CD14-positive monocyte (primary cell): Measurements from ENCODE around the gene DUSP1. TPM values are rescaled to one million over a fixed set of nuclear protein-coding genes. Genes with fewer than 3 reads are reported as not detected.
"Not testable (repeated sequence)": the region's sequence is repeated elsewhere in the genome, so short reads cannot be mapped to it uniquely, and the experiment has no call there.

Source experiments
- DNase-seq, 3 donors: peaks; one replicate each; pipeline ENCODE4 v3.0.0-alpha.2; 2011 to 2022
- H2AFZ ChIP-seq: 2 replicates; pipeline ENCODE4 v1.6.0; 2012; ENCODE audit warnings: mild to moderate bottlenecking, low read depth, low read length, inconsistent platforms; ENCODE audit not compliant: insufficient read depth, poor library complexity, severe bottlenecking
- H3K27ac ChIP-seq, 2 donors: 1 replicate in 1 of 2; 2 replicates in 1 of 2; pipeline ENCODE4 v1.5.1; 2012 to 2013; ENCODE audit warnings: low read length in 2 of 2, control low read depth in 1 of 2, inconsistent platforms in 1 of 2, low read depth in 1 of 2, mild to moderate bottlenecking in 1 of 2
- H3K27me3 ChIP-seq, 2 donors: one replicate each; pipeline versions ENCODE4 v1.6.0 to v1.6.1; 2011 to 2013; ENCODE audit warnings: low read length in 2 of 2; ENCODE audit not compliant: control insufficient read depth in 2 of 2, insufficient read depth in 2 of 2
- H3K36me3 ChIP-seq, 2 donors: replicated peaks in 1 of 2; 1 replicate in 1 of 2; 2 replicates in 1 of 2; pipeline versions ENCODE4 v1.5.1 to v1.6.1; 2012 to 2013; ENCODE audit warnings: low read length in 2 of 2, control low read depth in 1 of 2, inconsistent platforms in 1 of 2, mild to moderate bottlenecking in 1 of 2; ENCODE audit not compliant: insufficient read depth in 2 of 2, control insufficient read depth in 1 of 2
- H3K4me1 ChIP-seq, 2 donors: 1 replicate in 1 of 2; 2 replicates in 1 of 2; pipeline versions ENCODE4 v1.5.1 to v1.6.1; 2012 to 2013; ENCODE audit warnings: low read length in 2 of 2, control low read depth in 1 of 2, inconsistent platforms in 1 of 2, mild to moderate bottlenecking in 1 of 2, moderate library complexity in 1 of 2; ENCODE audit not compliant: insufficient read depth in 2 of 2, control insufficient read depth in 1 of 2
- H3K4me2 ChIP-seq: replicated peaks from 2 replicates; pipeline ENCODE3; 2012; ENCODE audit warnings: low read length, moderate library complexity, mild to moderate bottlenecking; ENCODE audit not compliant: poor library complexity, severe bottlenecking; ENCODE audit errors: extremely low read depth
- H3K4me3 ChIP-seq, 3 experiments: fragments of 200-600 bp in 1 of 3; sonication (generic) in 1 of 3; replicated peaks in 1 of 3; 1 replicate in 2 of 3; 2 replicates in 1 of 3; pipeline ENCODE4 v1.5.1; 2011 to 2013; ENCODE audit warnings: low read length in 3 of 3, mild to moderate bottlenecking in 3 of 3, control low read depth in 2 of 3, low read depth in 2 of 3, inconsistent platforms in 1 of 3, moderate library complexity in 1 of 3
- H3K79me2 ChIP-seq: 2 replicates; pipeline ENCODE4 v1.6.0; 2012; ENCODE audit warnings: mild to moderate bottlenecking, control low read depth, inconsistent platforms, low read length, moderate library complexity; ENCODE audit not compliant: insufficient read depth
- H3K9ac ChIP-seq: 2 replicates; pipeline ENCODE4 v1.6.0; 2017; ENCODE audit warnings: low read length, mild to moderate bottlenecking; ENCODE audit not compliant: insufficient read depth, poor library complexity, severe bottlenecking
- H3K9me3 ChIP-seq, 2 donors: replicated peaks in 1 of 2; 1 replicate in 1 of 2; 2 replicates in 1 of 2; pipeline versions ENCODE4 v1.5.1 to v1.6.1; 2012 to 2013; ENCODE audit warnings: low read length in 2 of 2, control low read depth in 1 of 2; ENCODE audit not compliant: control insufficient read depth in 1 of 2, insufficient read depth in 1 of 2
- H4K20me1 ChIP-seq: 2 replicates; pipeline ENCODE4 v1.6.0; 2012; ENCODE audit warnings: mild to moderate bottlenecking, low read length, control low read depth, moderate library complexity; ENCODE audit not compliant: insufficient read depth
- H3K27ac Mint-ChIP-seq, 7 donors: one replicate each; pipeline ENCODE4 v1.8.0; 2020; ENCODE audit warnings: mild to moderate bottlenecking in 7 of 7, mixed read lengths in 7 of 7, moderate library complexity in 6 of 7, inconsistent platforms in 2 of 7
- H3K27me3 Mint-ChIP-seq, 3 donors: one replicate each; pipeline ENCODE4 v1.8.0; 2021 to 2022; ENCODE audit warnings: low read depth in 3 of 3, mild to moderate bottlenecking in 3 of 3, mixed read lengths in 3 of 3, moderate library complexity in 3 of 3, inconsistent platforms in 1 of 3
- H3K36me3 Mint-ChIP-seq, 2 donors: one replicate each; pipeline ENCODE4 v1.8.0; 2020; ENCODE audit warnings: mixed read lengths in 2 of 2, inconsistent platforms in 1 of 2, mild to moderate bottlenecking in 1 of 2
- H3K4me1 Mint-ChIP-seq: one replicate; pipeline ENCODE4 v1.8.0; 2020; ENCODE audit warnings: mild to moderate bottlenecking, mixed read lengths
- H3K4me3 Mint-ChIP-seq, 2 donors: one replicate each; pipeline ENCODE4 v1.8.0; 2020; ENCODE audit warnings: mild to moderate bottlenecking in 2 of 2, mixed read lengths in 2 of 2, moderate library complexity in 1 of 2
- H3K9me3 Mint-ChIP-seq, 7 donors: one replicate each; pipeline ENCODE4 v1.8.0; 2020 to 2022; ENCODE audit warnings: mixed read lengths in 7 of 7, mild to moderate bottlenecking in 6 of 7, moderate library complexity in 6 of 7, inconsistent platforms in 2 of 7
- WGBS: methylation state at CpG from one replicate; pipeline ENCODE4 v1.1.5; 2013; ENCODE audit warnings: missing lambda C conversion rate; ENCODE audit not compliant: insufficient coverage; 5-methylcytosine and 5-hydroxymethylcytosine counted together
- intact Hi-C, 2 donors: fragments of 100-400 bp; cut with micrococcal nuclease; formaldehyde crosslinking; loops; one replicate each; pipeline versions ENCODE4 v1.15.0 to v1.15.1; 2023
- polyA plus RNA-seq, 3 donors: library from polyadenylated mRNA; depleted of rRNA in 1 of 3; unstranded in 2 of 3; stranded (reverse) in 1 of 3; fragments of 300-500 nt in 2 of 3; fragments of >200 nt in 1 of 3; fragmentation: Illumina TruSeq in 2 of 3; gene quantifications; 1 replicate in 2 of 3; 2 replicates in 1 of 3; pipeline ENCODE4 v1.2.3, GENCODE V29; 2012 to 2021
- TF ChIP-seq, protein P1 (sequence below): fragments of 200-600 bp; IDR thresholded peaks from one replicate; pipeline ENCODE4 v1.8.0; 2022; ENCODE audit warnings: antibody characterized with exemption, mild to moderate bottlenecking

DUSP1 gene
- polyA plus RNA-seq, 3 donors: 1,963 to 4,884 (median 3,954) TPM

DNA sequence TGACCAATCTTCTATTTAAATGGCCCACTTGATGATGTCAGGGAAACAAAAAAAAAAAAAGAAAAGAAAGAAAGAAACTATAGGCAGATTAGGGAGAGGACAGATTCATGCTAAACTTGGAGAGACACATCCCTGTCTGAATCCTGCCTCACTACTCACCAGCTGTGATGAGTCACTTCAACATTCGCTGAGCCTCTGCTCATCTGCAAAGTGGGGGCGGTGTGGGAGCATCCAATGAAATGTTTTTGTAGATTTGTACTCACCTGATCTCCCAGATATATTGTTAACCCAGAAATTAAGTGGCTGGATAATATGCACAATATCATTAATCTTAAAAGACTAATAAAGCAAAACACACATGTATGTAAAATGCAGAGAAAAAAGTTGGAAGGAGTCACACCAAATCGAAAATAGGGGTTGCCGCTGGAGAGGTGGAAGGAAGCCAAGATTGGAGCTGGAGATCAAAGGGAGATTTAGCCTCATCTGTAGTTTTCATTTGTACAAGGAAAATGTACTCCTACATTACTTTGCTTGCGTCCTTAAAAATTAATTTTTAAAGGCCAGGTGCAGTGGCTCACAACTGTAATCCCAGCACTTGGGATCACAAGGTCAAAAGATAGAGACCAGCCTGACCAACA lies 46.0 kb upstream of the DUSP1 start:
- H3K9me3 ChIP-seq: no peaks in the 10 kb centered on the region
- H3K36me3 Mint-ChIP-seq: peaks cover 0 to 2% of the 10 kb centered on the region in 2 donors
- no peak overlapping the region for H3K27ac ChIP-seq
- no peak overlapping the region for H3K9ac ChIP-seq
- H3K27me3 ChIP-seq: no peaks in the 10 kb centered on the region
- peaks cover 13 to 18% of the 10 kb centered on the region in 2 donors for H3K4me1 ChIP-seq
- H3K36me3 ChIP-seq: no peaks in the 10 kb centered on the region
- no CpG with 5 or more reads among the region's 5 CpGs for WGBS
- H3K4me3 ChIP-seq: no peak overlapping the region
- no peak overlapping the region for H3K4me3 Mint-ChIP-seq
- TF ChIP-seq, protein P1, sequence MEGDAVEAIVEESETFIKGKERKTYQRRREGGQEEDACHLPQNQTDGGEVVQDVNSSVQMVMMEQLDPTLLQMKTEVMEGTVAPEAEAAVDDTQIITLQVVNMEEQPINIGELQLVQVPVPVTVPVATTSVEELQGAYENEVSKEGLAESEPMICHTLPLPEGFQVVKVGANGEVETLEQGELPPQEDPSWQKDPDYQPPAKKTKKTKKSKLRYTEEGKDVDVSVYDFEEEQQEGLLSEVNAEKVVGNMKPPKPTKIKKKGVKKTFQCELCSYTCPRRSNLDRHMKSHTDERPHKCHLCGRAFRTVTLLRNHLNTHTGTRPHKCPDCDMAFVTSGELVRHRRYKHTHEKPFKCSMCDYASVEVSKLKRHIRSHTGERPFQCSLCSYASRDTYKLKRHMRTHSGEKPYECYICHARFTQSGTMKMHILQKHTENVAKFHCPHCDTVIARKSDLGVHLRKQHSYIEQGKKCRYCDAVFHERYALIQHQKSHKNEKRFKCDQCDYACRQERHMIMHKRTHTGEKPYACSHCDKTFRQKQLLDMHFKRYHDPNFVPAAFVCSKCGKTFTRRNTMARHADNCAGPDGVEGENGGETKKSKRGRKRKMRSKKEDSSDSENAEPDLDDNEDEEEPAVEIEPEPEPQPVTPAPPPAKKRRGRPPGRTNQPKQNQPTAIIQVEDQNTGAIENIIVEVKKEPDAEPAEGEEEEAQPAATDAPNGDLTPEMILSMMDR: no peak
- peak overlapping the region in 6 of 7 donors; percentile 22 to 93 (median 48) for H3K27ac Mint-ChIP-seq
- H3K79me2 ChIP-seq: no peaks in the 10 kb centered on the region
- no peaks in the 10 kb centered on the region for H4K20me1 ChIP-seq
- intact Hi-C loops: no loop called here
- DNase-seq: peak in 2 of 3 donors; percentile 54 to 73
- H3K4me2 ChIP-seq: no peak overlapping the region
- no peak overlapping the region for H2AFZ ChIP-seq
- H3K4me1 Mint-ChIP-seq: peaks cover 24% of the 10 kb centered on the region
- H3K27me3 Mint-ChIP-seq: peaks cover 1 to 15% (median 3%) of the 10 kb centered on the region in 3 donors
- peaks cover 0 to 5% (median 0%) of the 10 kb centered on the region in 7 donors for H3K9me3 Mint-ChIP-seq

DNA sequence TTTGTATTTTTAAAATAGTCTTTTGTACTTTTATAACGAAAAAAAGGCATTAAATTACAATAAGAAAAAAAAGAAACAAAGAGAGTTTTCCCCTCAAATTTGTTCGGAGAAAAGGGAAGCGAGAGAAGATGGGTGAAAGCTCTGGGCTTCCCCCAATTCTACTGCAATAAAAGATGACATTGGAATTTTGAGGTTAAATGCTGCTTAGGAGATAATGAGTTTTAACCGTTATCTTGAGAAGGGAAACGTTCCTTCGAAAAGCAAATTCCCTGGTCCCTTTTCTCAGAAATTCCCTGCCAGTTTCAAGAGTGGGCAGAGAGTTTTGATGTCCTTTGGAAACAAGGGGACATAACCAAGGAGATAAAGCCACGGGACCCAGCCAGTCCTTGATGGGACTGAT lies 44.6 kb upstream of the DUSP1 start:
- WGBS: no CpG with 5 or more reads among the region's 7 CpGs
- no peaks in the 10 kb centered on the region for H4K20me1 ChIP-seq
- H3K9ac ChIP-seq: no peak overlapping the region
- Mint-ChIP-seq H3K4me1 (peaks cover 28% of the 10 kb centered on the region), H3K4me3 (peak overlapping the region in 1 of 2 donors; percentile 16), H3K27ac (peak overlapping the region; percentile 74 to 93 (median 86)), H3K9me3 (peaks cover 0 to 5% (median 0%) of the 10 kb centered on the region in 7 donors), H3K27me3 (peaks cover 0 to 14% (median 2%) of the 10 kb centered on the region in 3 donors), H3K36me3 (peaks cover 0 to 2% of the 10 kb centered on the region in 2 donors)
- H3K36me3 ChIP-seq: no peaks in the 10 kb centered on the region
- H3K79me2 ChIP-seq: no peaks in the 10 kb centered on the region
- no peaks in the 10 kb centered on the region for H3K9me3 ChIP-seq
- TF ChIP-seq, protein P1: no peak
- peak overlapping the region in 1 of 3 experiments; percentile 4 for H3K4me3 ChIP-seq
- no peaks in the 10 kb centered on the region for H3K27me3 ChIP-seq
- no peak overlapping the region for H2AFZ ChIP-seq
- peaks cover 13 to 18% of the 10 kb centered on the region in 2 donors for H3K4me1 ChIP-seq
- peak overlapping the region; percentile 9 for H3K4me2 ChIP-seq
- intact Hi-C loops: no loop called here
- peak in 2 of 3 donors; percentile 55 to 71 for DNase-seq
- peak overlapping the region in 1 of 2 donors; percentile 60 for H3K27ac ChIP-seq

DNA sequence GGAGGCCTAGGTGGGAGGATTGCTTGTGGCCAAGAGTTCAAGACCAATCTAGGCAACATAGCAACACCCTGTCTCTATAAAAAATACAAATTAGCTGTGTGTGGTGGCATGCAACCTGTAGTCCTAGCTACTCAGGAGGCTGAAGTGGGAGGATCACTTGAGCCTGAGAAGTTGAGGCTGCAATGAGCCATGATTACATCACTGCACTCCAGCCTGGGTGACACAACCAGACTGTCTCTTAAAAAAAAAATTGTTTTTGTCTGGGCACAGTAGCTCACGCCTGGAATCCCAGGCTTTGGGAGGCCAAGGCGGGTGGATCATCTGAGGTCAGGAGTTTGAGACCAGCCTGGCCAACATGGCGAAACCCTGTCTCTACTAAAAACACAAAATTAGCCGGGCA lies 40.0 kb upstream of the DUSP1 start:
- H3K4me3 Mint-ChIP-seq, H3K36me3 Mint-ChIP-seq, H4K20me1 ChIP-seq, H3K4me2 ChIP-seq, H3K27me3 ChIP-seq, H3K9me3 ChIP-seq, H3K9ac ChIP-seq, H2AFZ ChIP-seq, H3K4me3 ChIP-seq, H3K79me2 ChIP-seq, intact Hi-C loops, H3K36me3 ChIP-seq, H3K9me3 Mint-ChIP-seq, H3K27ac ChIP-seq: not testable (repeated sequence)
- peaks cover 24 to 35% of the 10 kb centered on the region in 2 donors for H3K4me1 ChIP-seq
- peaks cover 31% of the 10 kb centered on the region for H3K4me1 Mint-ChIP-seq
- 75% methylated on average over 2 of the region's 4 CpGs for WGBS
- peak in 2 of 3 donors; percentile 50 to 57 for DNase-seq
- peak overlapping the region in 4 of 7 donors; percentile 7 to 62 (median 52) for H3K27ac Mint-ChIP-seq
- H3K27me3 Mint-ChIP-seq: peaks cover 0 to 10% (median 1%) of the 10 kb centered on the region in 3 donors
